Endodermal cell (in vitro differentiated cells): ENCODE data around the gene TTC29. TPM values are rescaled to one million over a fixed set of nuclear protein-coding genes. Genes with fewer than 3 reads are reported as not detected.

Experiments used
- DNase-seq: peaks from one replicate; pipeline ENCODE4 v3.0.0-alpha.2; 2017
- H3K27ac ChIP-seq: 2 replicates; pipeline ENCODE4 v1.5.1; 2013; ENCODE audit warnings: mild to moderate bottlenecking, low read depth, low read length, moderate library complexity
- H3K27me3 ChIP-seq: 2 replicates; pipeline ENCODE4 v1.6.1; 2013; ENCODE audit warnings: mild to moderate bottlenecking, low read length, moderate library complexity; ENCODE audit not compliant: insufficient read depth, control insufficient read depth, poor library complexity, severe bottlenecking
- H3K36me3 ChIP-seq: 2 replicates; pipeline ENCODE4 v1.7.0; 2013; ENCODE audit warnings: mild to moderate bottlenecking, low read length, moderate library complexity; ENCODE audit not compliant: control insufficient read depth, insufficient read depth
- H3K4me1 ChIP-seq: one replicate; pipeline ENCODE4 v1.7.0; 2013; ENCODE audit warnings: low read length; ENCODE audit not compliant: control insufficient read depth, insufficient read depth
- H3K4me3 ChIP-seq: 2 replicates; pipeline ENCODE4 v1.5.1; 2013; ENCODE audit warnings: mild to moderate bottlenecking, low read length, moderate library complexity
- H3K9ac ChIP-seq: 2 replicates; pipeline ENCODE4 v1.6.1; 2013; ENCODE audit warnings: mild to moderate bottlenecking, low read length, moderate library complexity; ENCODE audit not compliant: poor library complexity, severe bottlenecking; ENCODE audit errors: extremely low read depth
- H3K9me3 ChIP-seq: 2 replicates; pipeline ENCODE4 v1.6.1; 2013; ENCODE audit warnings: mild to moderate bottlenecking, low read length, moderate library complexity; ENCODE audit not compliant: control insufficient read depth
- H3K27ac Mint-ChIP-seq: 2 replicates; pipeline ENCODE4 v1.8.0; 2020; ENCODE audit warnings: mixed read lengths
- H3K27me3 Mint-ChIP-seq: 2 replicates; pipeline ENCODE4 v1.8.0; 2021; ENCODE audit warnings: mild to moderate bottlenecking, mixed read lengths; ENCODE audit not compliant: insufficient read depth
- H3K36me3 Mint-ChIP-seq: 2 replicates; pipeline ENCODE4 v1.8.0; 2020; ENCODE audit warnings: low read depth, mixed read lengths
- H3K4me1 Mint-ChIP-seq: 2 replicates; pipeline ENCODE4 v1.8.0; 2020; ENCODE audit warnings: mixed read lengths
- H3K4me3 Mint-ChIP-seq: 2 replicates; pipeline ENCODE4 v1.8.0; 2020; ENCODE audit warnings: mild to moderate bottlenecking, moderate library complexity, mixed read lengths
- H3K9me3 Mint-ChIP-seq: 2 replicates; pipeline ENCODE4 v1.8.0; 2020; ENCODE audit warnings: mild to moderate bottlenecking, mixed read lengths
- CTCF ChIP-seq: fragments of 200-600 bp; sonication (generic); conservative IDR thresholded peaks from 2 replicates; pipeline ENCODE4 v1.5.0; 2021; ENCODE audit warnings: antibody characterized with exemption, mild to moderate bottlenecking
- WGBS, 2 experiments: methylation state at CpG; one replicate each; pipeline versions ENCODE4 v1.1.5 to v1.1.7; 2013; ENCODE audit warnings: missing lambda C conversion rate in 2 of 2, mixed read lengths in 1 of 2; ENCODE audit not compliant: insufficient coverage in 1 of 2, insufficient read length in 1 of 2; 5-methylcytosine and 5-hydroxymethylcytosine counted together
- total RNA-seq, 2 donors: library from RNA; stranded (reverse); fragmentation: NEBNext Ultra II Directional in 1 of 2; extraction: Animal tissue kit (Norgen Biotek cat#: 25700) in 1 of 2; gene quantifications; 2 replicates in 1 of 2; 3 replicates in 1 of 2; pipeline ENCODE4 v1.2.1, GENCODE V29; 2021

Gene TTC29
- total RNA-seq, 2 donors from 2014 or later: 2.7 to 6.5 TPM

DNA sequence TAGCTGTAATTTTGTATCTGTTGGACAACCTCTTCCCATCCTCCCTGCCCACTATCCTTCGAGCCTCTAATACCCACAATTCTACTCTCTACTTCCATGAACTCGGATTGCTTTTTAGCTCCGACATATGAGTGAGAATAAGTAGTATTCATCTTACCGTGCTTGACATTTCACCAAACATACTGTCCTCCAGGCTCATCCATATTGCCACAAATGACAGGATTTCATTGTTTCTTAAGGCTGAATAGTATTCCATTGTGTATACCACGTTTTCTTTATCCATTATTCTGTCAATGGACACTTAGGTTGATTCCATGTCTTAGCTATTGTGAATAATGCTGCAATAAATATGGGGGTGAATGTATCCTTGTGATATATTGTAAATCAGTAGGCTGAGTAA is 26.4 kb upstream of the TTC29 start:
- H3K4me3 Mint-ChIP-seq: no peak overlapping the region
- H3K27ac Mint-ChIP-seq: no peak overlapping the region
- peaks cover 16% of the 10 kb centered on the region for H3K4me1 Mint-ChIP-seq
- peaks cover 20% of the 10 kb centered on the region for H3K9me3 Mint-ChIP-seq
- Histone ChIP-seq H3K4me1 (no peaks in the 10 kb centered on the region), H3K9me3 (no peaks in the 10 kb centered on the region), H3K4me3 (no peak overlapping the region), H3K27me3 (no peaks in the 10 kb centered on the region), H3K27ac (no peak overlapping the region), H3K9ac (no peak overlapping the region), H3K36me3 (no peaks in the 10 kb centered on the region)
- 86 to 88% methylated on average over 5 of the region's 5 CpGs for WGBS, 2 experiments
- H3K27me3 Mint-ChIP-seq: no peaks in the 10 kb centered on the region
- H3K36me3 Mint-ChIP-seq: no peaks in the 10 kb centered on the region
- no peak for TF ChIP-seq CTCF
- DNase-seq: no peak

DNA sequence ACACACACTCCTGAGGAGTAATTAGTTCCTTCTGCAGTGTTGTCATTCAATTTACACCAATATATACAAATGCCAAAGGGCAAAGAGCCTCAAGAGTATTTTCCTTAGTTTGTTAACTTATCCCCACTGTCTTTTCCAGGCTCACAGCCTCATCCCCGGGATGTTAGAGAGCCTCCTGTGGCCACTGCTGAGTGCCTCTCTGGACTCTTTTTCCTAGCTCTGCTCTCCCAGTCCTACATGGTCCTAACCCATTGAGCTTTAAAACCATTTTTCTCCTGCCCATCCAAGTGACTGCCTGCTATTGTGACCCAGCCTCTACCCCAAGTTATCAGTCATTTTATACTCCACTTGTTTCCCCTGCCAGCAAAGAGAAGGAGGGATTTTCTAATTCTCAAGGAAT is 23.5 kb upstream of the TTC29 start:
- Histone ChIP-seq H3K4me1 (no peaks in the 10 kb centered on the region), H3K4me3 (no peak overlapping the region), H3K9me3 (no peaks in the 10 kb centered on the region), H3K36me3 (no peaks in the 10 kb centered on the region), H3K9ac (no peak overlapping the region), H3K27me3 (no peaks in the 10 kb centered on the region), H3K27ac (no peak overlapping the region)
- WGBS, 2 experiments: 75 to 78% methylated on average over 1 of the region's 1 CpG
- H3K27ac Mint-ChIP-seq: no peak overlapping the region
- H3K27me3 Mint-ChIP-seq: no peaks in the 10 kb centered on the region
- TF ChIP-seq CTCF: no peak
- no peak overlapping the region for H3K4me3 Mint-ChIP-seq
- H3K4me1 Mint-ChIP-seq: no peaks in the 10 kb centered on the region
- H3K36me3 Mint-ChIP-seq: peaks cover 4% of the 10 kb centered on the region
- no peak for DNase-seq
- peaks cover 30% of the 10 kb centered on the region for H3K9me3 Mint-ChIP-seq

- WGBS, 2 experiments: 86 to 100% methylated on average over 1 to 2 of the region's 2 CpGs
- no peaks in the 10 kb centered on the region for H3K9me3 Mint-ChIP-seq
Measured at GRCh38 chr4:146960634-146961033, 15.0 kb upstream of the TTC29 start.

More at GRCh38 chr4:146960634-146961033, 15.0 kb upstream of the TTC29 start:
- Histone ChIP-seq H3K4me1 (peaks cover 4% of the 10 kb centered on the region), H3K36me3 (no peaks in the 10 kb centered on the region), H3K4me3 (no peak overlapping the region), H3K9me3 (no peaks in the 10 kb centered on the region), H3K9ac (no peak overlapping the region), H3K27me3 (no peaks in the 10 kb centered on the region), H3K27ac (no peak overlapping the region)
- no peaks in the 10 kb centered on the region for H3K36me3 Mint-ChIP-seq
- DNase-seq: no peak
- TF ChIP-seq CTCF: no peak
- no peak overlapping the region for H3K4me3 Mint-ChIP-seq
- peaks cover 3% of the 10 kb centered on the region for H3K4me1 Mint-ChIP-seq
- peaks cover 2% of the 10 kb centered on the region for H3K27me3 Mint-ChIP-seq
- no peak overlapping the region for H3K27ac Mint-ChIP-seq
